Measurements from ENCODE around the gene PLPP6. TPM values are rescaled to one million over a fixed set of nuclear protein-coding genes. Genes with fewer than 3 reads are reported as not detected.

Gene PLPP6
- total and polyA plus RNA-seq, 2 donors (not counting 1 experiment from before 2014, with no cell fraction given) = 6.3 to 14.3 TPM

GRCh38 chr9:4618700-4619099, 43.4 kb upstream of the PLPP6 start:
- WGBS (ENCODE audit: insufficient coverage) = no CpG with 5 or more reads among the region's 2 CpGs
- no peak overlapping the region for H3K4me2 ChIP-seq (replicated peaks; ENCODE audit: low read depth, low read length, poor library complexity, severe bottlenecking)
- H3K79me2 ChIP-seq (ENCODE audit: control insufficient read depth, insufficient read depth, low read length) = no peaks in the 10 kb centered on the region
- Mint-ChIP-seq H3K4me1 (no peaks in the 10 kb centered on the region), H3K27me3 (no peaks in the 10 kb centered on the region), H3K27ac (no peak overlapping the region), H3K9me3 (ENCODE audit: insufficient read depth) (no peaks in the 10 kb centered on the region), H3K4me3 (no peak overlapping the region)
- no peaks in the 10 kb centered on the region for H3K4me1 ChIP-seq (ENCODE audit: control insufficient read depth in 2 of 2, insufficient read depth in 2 of 2, low read length in 2 of 2)
- intact Hi-C loops (cut with micrococcal nuclease) = no loop called here
- H4K20me1 ChIP-seq (ENCODE audit: control insufficient read depth, insufficient read depth, low read length, poor library complexity, severe bottlenecking) = no peaks in the 10 kb centered on the region
- CTCF ChIA-PET = no interaction called here
- ATAC-seq (ENCODE audit: low read depth) = no peak
- TF ChIP-seq EZH2 (IDR thresholded peaks at IDR 0.05; ENCODE audit: borderline replicate concordance, insufficient read depth, low read depth, low read length, poor library complexity, severe bottlenecking) = no peak
- no peak for TF ChIP-seq CTCF (IDR thresholded peaks at IDR 0.05)
- no peaks in the 10 kb centered on the region for H3K27me3 ChIP-seq (replicated peaks in 1 of 4; ENCODE audit: control extremely low read depth in 1 of 4, control insufficient read depth in 3 of 4, insufficient read depth in 4 of 4, low read length in 3 of 4)
- no peaks in the 10 kb centered on the region for H3K36me3 ChIP-seq (replicated peaks in 1 of 2; ENCODE audit: control extremely low read depth in 1 of 2, control insufficient read depth in 1 of 2, extremely low read depth in 1 of 2, insufficient read depth in 2 of 2, low read length in 1 of 2)
- H3K27ac ChIP-seq (ENCODE audit: low read length in 2 of 2) = no peak overlapping the region
- H2AFZ ChIP-seq (ENCODE audit: insufficient read depth, low read depth, low read length, poor library complexity, severe bottlenecking) = no peak overlapping the region
- no peaks in the 10 kb centered on the region for H3K9me3 ChIP-seq (ENCODE audit: control extremely low read depth in 1 of 3, control insufficient read depth in 2 of 3, insufficient read depth in 1 of 3, low read length in 2 of 3)
- no peak overlapping the region for H3K9ac ChIP-seq (ENCODE audit: low read length)
- no peak for DNase-seq
- POLR2A ChIA-PET = no interaction called here
- no peak overlapping the region for H3K4me3 ChIP-seq (ENCODE audit: control extremely low read depth in 1 of 5, extremely low read depth in 1 of 5, insufficient read depth in 1 of 5, low read depth in 2 of 5, low read length in 4 of 5)

- ATAC-seq (ENCODE audit: low read depth) (no peak), DNase-seq (no peak)
- intact Hi-C loops (cut with micrococcal nuclease) = no loop called here
- Histone ChIP-seq H3K9me3 (ENCODE audit: control extremely low read depth in 1 of 3, control insufficient read depth in 2 of 3, insufficient read depth in 1 of 3, low read length in 2 of 3) (no peaks in the 10 kb centered on the region), H3K9ac (ENCODE audit: low read length) (no peak overlapping the region), H3K27ac (ENCODE audit: low read length in 2 of 2) (no peak overlapping the region), H2AFZ (ENCODE audit: insufficient read depth, low read depth, low read length, poor library complexity, severe bottlenecking) (no peak overlapping the region), H3K27me3 (replicated peaks in 1 of 4; ENCODE audit: control extremely low read depth in 1 of 4, control insufficient read depth in 3 of 4, insufficient read depth in 4 of 4, low read length in 3 of 4) (no peaks in the 10 kb centered on the region), H3K4me2 (replicated peaks; ENCODE audit: low read depth, low read length, poor library complexity, severe bottlenecking) (no peak overlapping the region), H3K79me2 (ENCODE audit: control insufficient read depth, insufficient read depth, low read length) (no peaks in the 10 kb centered on the region), H4K20me1 (ENCODE audit: control insufficient read depth, insufficient read depth, low read length, poor library complexity, severe bottlenecking) (no peaks in the 10 kb centered on the region), H3K36me3 (replicated peaks in 1 of 2; ENCODE audit: control extremely low read depth in 1 of 2, control insufficient read depth in 1 of 2, extremely low read depth in 1 of 2, insufficient read depth in 2 of 2, low read length in 1 of 2) (no peaks in the 10 kb centered on the region), H3K4me3 (ENCODE audit: control extremely low read depth in 1 of 5, extremely low read depth in 1 of 5, insufficient read depth in 1 of 5, low read depth in 2 of 5, low read length in 4 of 5) (no peak overlapping the region), H3K4me1 (ENCODE audit: control insufficient read depth in 2 of 2, insufficient read depth in 2 of 2, low read length in 2 of 2) (no peaks in the 10 kb centered on the region)
- Mint-ChIP-seq H3K9me3 (ENCODE audit: insufficient read depth) (no peaks in the 10 kb centered on the region), H3K4me3 (no peak overlapping the region), H3K4me1 (no peaks in the 10 kb centered on the region), H3K27ac (no peak overlapping the region), H3K27me3 (no peaks in the 10 kb centered on the region)
- WGBS (ENCODE audit: insufficient coverage) = 38% methylated on average over 3 of the region's 3 CpGs
- ChIA-PET CTCF (no interaction called here), POLR2A (no interaction called here)
- TF ChIP-seq EZH2 (IDR thresholded peaks at IDR 0.05; ENCODE audit: borderline replicate concordance, insufficient read depth, low read depth, low read length, poor library complexity, severe bottlenecking) (no peak), CTCF (IDR thresholded peaks at IDR 0.05) (no peak)
Measured at GRCh38 chr9:4620057-4620765, 41.9 kb upstream of the PLPP6 start.

Data from B cell (primary cell).